Measurements from ENCODE around the gene TLK1. TPM values are rescaled to one million over a fixed set of nuclear protein-coding genes. Genes with fewer than 3 reads are reported as not detected.

Gene TLK1
- total RNA-seq, 1 experiment from 2014 or later: 12.9 TPM

- in situ Hi-C loops (cut with HindIII; ENCODE audit: low pct_unique_long_range_greater_than_20kb, low sequenced_read_pairs): no loop called here
- peak; percentile 6 for DNase-seq (ENCODE audit: low read depth, low spot score)
These were observed 9.9 kb downstream of the TLK1 start for GRCh38 chr2:171150694-171151285.

- no peak for DNase-seq (ENCODE audit: low read depth, low spot score)
- in situ Hi-C loops (cut with HindIII; ENCODE audit: low pct_unique_long_range_greater_than_20kb, low sequenced_read_pairs): no loop called here
These were observed 10.6 kb downstream of the TLK1 start for GRCh38 chr2:171149986-171150693.

GRCh38 chr2:171149171-171149938 is 11.3 kb downstream of the TLK1 start:
- no peak for DNase-seq (ENCODE audit: low read depth, low spot score)
- in situ Hi-C loops (cut with HindIII; ENCODE audit: low pct_unique_long_range_greater_than_20kb, low sequenced_read_pairs): no loop called here

- no peak for DNase-seq (ENCODE audit: low read depth, low spot score)
- in situ Hi-C loops (cut with HindIII; ENCODE audit: low pct_unique_long_range_greater_than_20kb, low sequenced_read_pairs): no loop called here
These were observed 13.6 kb downstream of the TLK1 start for GRCh38 chr2:171147081-171147480.

- DNase-seq (ENCODE audit: low read depth, low spot score): peak; percentile 7
- in situ Hi-C loops (cut with HindIII; ENCODE audit: low pct_unique_long_range_greater_than_20kb, low sequenced_read_pairs): no loop called here
These were observed 14.1 kb downstream of the TLK1 start for GRCh38 chr2:171146633-171147032.

GRCh38 chr2:171146071-171146470 is 14.6 kb downstream of the TLK1 start:
- in situ Hi-C loops (cut with HindIII; ENCODE audit: low pct_unique_long_range_greater_than_20kb, low sequenced_read_pairs): no loop called here
- no peak for DNase-seq (ENCODE audit: low read depth, low spot score)

- in situ Hi-C loops (cut with HindIII; ENCODE audit: low pct_unique_long_range_greater_than_20kb, low sequenced_read_pairs): no loop called here
- DNase-seq (ENCODE audit: low read depth, low spot score): no peak
These were observed 17.0 kb downstream of the TLK1 start for GRCh38 chr2:171143670-171144062.

GRCh38 chr2:171142398-171142797 is 18.3 kb downstream of the TLK1 start:
- in situ Hi-C loops (cut with HindIII; ENCODE audit: low pct_unique_long_range_greater_than_20kb, low sequenced_read_pairs): no loop called here

GRCh38 chr2:171141320-171141719 is 19.4 kb downstream of the TLK1 start:
- in situ Hi-C loops (cut with HindIII; ENCODE audit: low pct_unique_long_range_greater_than_20kb, low sequenced_read_pairs): no loop called here
- DNase-seq (ENCODE audit: low read depth, low spot score): no peak

More at GRCh38 chr2:171142398-171142797, 18.3 kb downstream of the TLK1 start:
- no peak for DNase-seq (ENCODE audit: low read depth, low spot score)

- no peak for DNase-seq (ENCODE audit: low read depth, low spot score)
- in situ Hi-C loops (cut with HindIII; ENCODE audit: low pct_unique_long_range_greater_than_20kb, low sequenced_read_pairs): no loop called here
These were observed 20.8 kb downstream of the TLK1 start for GRCh38 chr2:171139860-171140259.

- in situ Hi-C loops (cut with HindIII; ENCODE audit: low pct_unique_long_range_greater_than_20kb, low sequenced_read_pairs): no loop called here
- no peak for DNase-seq (ENCODE audit: low read depth, low spot score)
These were observed 24.7 kb downstream of the TLK1 start for GRCh38 chr2:171136024-171136423.

GRCh38 chr2:171134624-171135230 is 26.0 kb downstream of the TLK1 start:
- DNase-seq (ENCODE audit: low read depth, low spot score): no peak

GRCh38 chr2:171132086-171132485 is 28.6 kb downstream of the TLK1 start:
- no peak for DNase-seq (ENCODE audit: low read depth, low spot score)
- in situ Hi-C loops (cut with HindIII; ENCODE audit: low pct_unique_long_range_greater_than_20kb, low sequenced_read_pairs): no loop called here

More at GRCh38 chr2:171134624-171135230, 26.0 kb downstream of the TLK1 start:
- in situ Hi-C loops (cut with HindIII; ENCODE audit: low pct_unique_long_range_greater_than_20kb, low sequenced_read_pairs): no loop called here

GRCh38 chr2:171128461-171128860 is 32.2 kb downstream of the TLK1 start:
- no peak for DNase-seq (ENCODE audit: low read depth, low spot score)
- in situ Hi-C loops (cut with HindIII; ENCODE audit: low pct_unique_long_range_greater_than_20kb, low sequenced_read_pairs): no loop called here

GRCh38 chr2:171124541-171124940 is 36.2 kb downstream of the TLK1 start:
- in situ Hi-C loops (cut with HindIII; ENCODE audit: low pct_unique_long_range_greater_than_20kb, low sequenced_read_pairs): no loop called here
- DNase-seq (ENCODE audit: low read depth, low spot score): no peak

- in situ Hi-C loops (cut with HindIII; ENCODE audit: low pct_unique_long_range_greater_than_20kb, low sequenced_read_pairs): no loop called here
- DNase-seq (ENCODE audit: low read depth, low spot score): no peak
These were observed 51.1 kb downstream of the TLK1 start for GRCh38 chr2:171109571-171109970.

GRCh38 chr2:171109020-171109419 is 51.7 kb downstream of the TLK1 start:
- DNase-seq (ENCODE audit: low read depth, low spot score): no peak
- in situ Hi-C loops (cut with HindIII; ENCODE audit: low pct_unique_long_range_greater_than_20kb, low sequenced_read_pairs): no loop called here

- in situ Hi-C loops (cut with HindIII; ENCODE audit: low pct_unique_long_range_greater_than_20kb, low sequenced_read_pairs): no loop called here
- no peak for DNase-seq (ENCODE audit: low read depth, low spot score)
These were observed 52.9 kb downstream of the TLK1 start for GRCh38 chr2:171107803-171108202.
